ENCODE measurements around the gene BTG4. TPM values are rescaled to one million over a fixed set of nuclear protein-coding genes. Genes with fewer than 3 reads are reported as not detected.

Gene BTG4
- total and polyA plus RNA-seq, 2 experiments from 2014 or later, result 0.33 TPM; not detected in 1

- Histone ChIP-seq H3F3A (ENCODE audit: insufficient read depth) (peaks cover 76% of the 10 kb centered on the region), H3K79me2 (ENCODE audit: insufficient read depth) (no peaks in the 10 kb centered on the region), H3K36me3 (ENCODE audit: low read depth) (peaks cover 33% of the 10 kb centered on the region), H3K4me2 (ENCODE audit: unreplicated experiment) (no peak overlapping the region), H2AFZ (no peak overlapping the region), H3K27me3 (replicated peaks; ENCODE audit: insufficient read depth) (no peaks in the 10 kb centered on the region), H3K4me3 (no peak overlapping the region), H4K20me1 (ENCODE audit: insufficient read depth) (no peaks in the 10 kb centered on the region), H3K9me2 (ENCODE audit: insufficient read depth) (no peaks in the 10 kb centered on the region), H3K27ac (peak overlapping the region; percentile 96), H3K9me3 (ENCODE audit: low read depth) (no peaks in the 10 kb centered on the region), H3K9ac (no peak overlapping the region), H3K4me1 (ENCODE audit: insufficient read depth) (peaks cover 75% of the 10 kb centered on the region)
- in situ Hi-C loops (cut with MboI), result no loop called here
- TF ChIP-seq EZH2 (IDR thresholded peaks at IDR 0.05; ENCODE audit: insufficient read depth, poor library complexity, severe bottlenecking) (no peak), EZH2phosphoT487 (IDR thresholded peaks at IDR 0.05; ENCODE audit: insufficient read depth, low read depth) (no peak)
- no peak for DNase-seq
- 85 to 89% methylated on average over 11 of the region's 11 CpGs for WGBS, 2 experiments (ENCODE audit: low coverage in 1 of 2, low lambda C conversion rate in 2 of 2, missing lambda C conversion rate in 2 of 2)
Measured at GRCh38 chr11:111559800-111560464, 47.7 kb upstream of the BTG4 start.

GRCh38 chr11:111557425-111558111 is 45.4 kb upstream of the BTG4 start:
- 7 to 12% methylated on average over 5 of the region's 5 CpGs for whole genome bisulfite sequencing, 2 experiments (ENCODE audit: low coverage in 1 of 2, low lambda C conversion rate in 2 of 2, missing lambda C conversion rate in 2 of 2)
- in situ Hi-C loops (cut with MboI), result no loop called here
- no peaks in the 10 kb centered on the region for H3K9me2 ChIP-seq (ENCODE audit: insufficient read depth)
- peak overlapping the region; percentile 97 for H3K27ac ChIP-seq
- H3K9me3 ChIP-seq (ENCODE audit: low read depth), result no peaks in the 10 kb centered on the region
- peak; percentile 98 for DNase-seq
- peak overlapping the region; percentile 77 for H3K9ac ChIP-seq
- no peaks in the 10 kb centered on the region; the same call in 1 of the 2 replicates for H3K79me2 ChIP-seq (ENCODE audit: insufficient read depth)
- peaks cover 83% of the 10 kb centered on the region for H3K4me1 ChIP-seq (ENCODE audit: insufficient read depth)
- peaks cover 36% of the 10 kb centered on the region for H3K36me3 ChIP-seq (ENCODE audit: low read depth)
- no peaks in the 10 kb centered on the region for H4K20me1 ChIP-seq (ENCODE audit: insufficient read depth)
- 0 out of 2 replicates have a peak overlapping the region, but pooled peaks have one; percentile 25 for H2AFZ ChIP-seq
- H3F3A ChIP-seq (ENCODE audit: insufficient read depth), result peaks cover 76% of the 10 kb centered on the region
- no peaks in the 10 kb centered on the region for H3K27me3 ChIP-seq (replicated peaks; ENCODE audit: insufficient read depth)
- H3K4me2 ChIP-seq (ENCODE audit: unreplicated experiment), result peak overlapping the region; percentile 85
- H3K4me3 ChIP-seq, result peak overlapping the region; percentile 25
- TF ChIP-seq EZH2 (IDR thresholded peaks at IDR 0.05; ENCODE audit: insufficient read depth, poor library complexity, severe bottlenecking), result no peak
- TF ChIP-seq EZH2phosphoT487 (IDR thresholded peaks at IDR 0.05; ENCODE audit: insufficient read depth, low read depth), result no peak

DNA sequence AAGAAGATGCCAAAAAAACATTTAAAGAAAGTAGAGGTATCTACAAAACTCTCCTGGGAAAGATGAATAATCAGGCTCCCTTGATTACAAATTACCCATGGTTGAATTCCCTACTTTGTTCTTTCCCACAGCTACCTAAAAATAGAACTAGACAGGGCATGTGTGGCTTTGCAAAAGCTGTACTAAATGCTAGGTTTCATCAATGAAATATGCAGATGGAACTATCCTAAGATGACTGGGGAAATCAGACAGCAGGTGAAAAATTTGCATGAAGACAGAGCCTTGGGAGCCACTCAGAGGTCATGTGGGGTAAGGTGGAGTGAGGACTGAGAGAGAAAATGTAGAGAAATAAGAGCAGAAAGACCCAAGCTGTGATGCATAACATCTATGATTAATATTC is 43.1 kb upstream of the BTG4 start:
- DNase-seq, result peak; percentile 77
- Histone ChIP-seq H2AFZ (no peak overlapping the region), H3F3A (ENCODE audit: insufficient read depth) (peaks cover 53% of the 10 kb centered on the region), H3K27me3 (replicated peaks; ENCODE audit: insufficient read depth) (no peaks in the 10 kb centered on the region), H3K36me3 (ENCODE audit: low read depth) (peaks cover 32% of the 10 kb centered on the region), H3K9me2 (ENCODE audit: insufficient read depth) (no peaks in the 10 kb centered on the region), H3K9me3 (ENCODE audit: low read depth) (no peaks in the 10 kb centered on the region), H3K79me2 (ENCODE audit: insufficient read depth) (no peaks in the 10 kb centered on the region; the same call in 1 of the 2 replicates), H3K9ac (peak overlapping the region; percentile 77), H3K4me2 (ENCODE audit: unreplicated experiment) (peak overlapping the region; percentile 63), H3K4me3 (no peak overlapping the region), H3K4me1 (ENCODE audit: insufficient read depth) (peaks cover 60% of the 10 kb centered on the region), H4K20me1 (ENCODE audit: insufficient read depth) (no peaks in the 10 kb centered on the region), H3K27ac (peak overlapping the region; percentile 97)
- no peak for TF ChIP-seq EZH2phosphoT487 (IDR thresholded peaks at IDR 0.05; ENCODE audit: insufficient read depth, low read depth)
- TF ChIP-seq EZH2 (IDR thresholded peaks at IDR 0.05; ENCODE audit: insufficient read depth, poor library complexity, severe bottlenecking), result no peak
- in situ Hi-C loops (cut with MboI), result no loop called here

DNA sequence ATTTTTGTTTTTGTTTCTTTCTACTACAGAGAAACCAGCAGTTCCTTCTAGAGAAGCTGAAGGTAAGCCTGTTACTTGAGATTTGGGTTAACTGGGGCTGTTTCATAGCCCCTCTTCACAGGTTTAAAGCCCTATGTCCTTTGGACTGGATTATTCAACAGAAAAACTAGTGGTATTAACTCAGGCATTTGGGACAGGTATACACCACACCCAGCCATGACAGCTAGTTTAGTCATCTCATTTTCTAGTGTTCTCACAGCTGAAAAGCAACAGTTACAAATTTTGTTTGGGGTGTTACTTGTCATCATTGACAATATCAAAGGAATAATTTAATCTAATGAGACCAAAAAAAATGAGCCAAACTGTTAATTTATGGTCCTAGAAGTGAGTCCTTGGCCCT is 42.3 kb upstream of the BTG4 start:
- peak overlapping the region; percentile 97 for H3K27ac ChIP-seq
- H3F3A ChIP-seq (ENCODE audit: insufficient read depth), result peaks cover 50% of the 10 kb centered on the region
- no peaks in the 10 kb centered on the region for H4K20me1 ChIP-seq (ENCODE audit: insufficient read depth)
- H3K4me3 ChIP-seq, result no peak overlapping the region
- TF ChIP-seq EZH2 (IDR thresholded peaks at IDR 0.05; ENCODE audit: insufficient read depth, poor library complexity, severe bottlenecking), result no peak
- TF ChIP-seq EZH2phosphoT487 (IDR thresholded peaks at IDR 0.05; ENCODE audit: insufficient read depth, low read depth), result no peak
- peak; percentile 63 for DNase-seq
- H3K4me2 ChIP-seq (ENCODE audit: unreplicated experiment), result peak overlapping the region; percentile 63
- H3K79me2 ChIP-seq (ENCODE audit: insufficient read depth), result no peaks in the 10 kb centered on the region; the same call in 1 of the 2 replicates
- peaks cover 52% of the 10 kb centered on the region for H3K4me1 ChIP-seq (ENCODE audit: insufficient read depth)
- H3K9me2 ChIP-seq (ENCODE audit: insufficient read depth), result no peaks in the 10 kb centered on the region
- no peaks in the 10 kb centered on the region for H3K9me3 ChIP-seq (ENCODE audit: low read depth)
- H3K36me3 ChIP-seq (ENCODE audit: low read depth), result peaks cover 35% of the 10 kb centered on the region
- no peaks in the 10 kb centered on the region for H3K27me3 ChIP-seq (replicated peaks; ENCODE audit: insufficient read depth)
- in situ Hi-C loops (cut with MboI), result no loop called here
- peak overlapping the region; percentile 63 for H3K9ac ChIP-seq
- H2AFZ ChIP-seq, result no peak overlapping the region

All from GM23248 (cell line).